NCI-H2171 (cell line): ENCODE measurements around the gene TP53I3.
A peak's percentile ranks its signal among the peaks of the same experiment; 100 is the strongest.
"Not testable (repeated sequence)": the region's sequence is repeated elsewhere in the genome, so short reads cannot be mapped to it uniquely, and the experiment has no call there.

Experiments
- DNase-seq: peaks from one replicate; lab custom pipeline; 2025; lab: John Stamatoyannopoulos, UW

The TP53I3 gene

GRCh38 chr2:24054366-24055010 lies 30.1 kb downstream of the TP53I3 start:
- no peak for DNase-seq

GRCh38 chr2:24052951-24053350 lies 31.7 kb downstream of the TP53I3 start:
- no peak for DNase-seq

- DNase-seq: no peak
Measured at GRCh38 chr2:24051833-24052232, 32.8 kb downstream of the TP53I3 start.

GRCh38 chr2:24050041-24050979 lies 34.3 kb downstream of the TP53I3 start:
- DNase-seq: no peak

- peak; percentile 79 for DNase-seq
Measured at GRCh38 chr2:24049485-24050021, 35.1 kb downstream of the TP53I3 start, which contains the start of gene FKBP1B. Gene FKBP1B (plus strand): TSS chr2:24049741. CDS start chr2:24049850, 109 bp downstream.

- DNase-seq: peak; percentile 12
Measured at GRCh38 chr2:24048769-24049484, 35.7 kb downstream of the TP53I3 start.

- DNase-seq: no peak
Measured at GRCh38 chr2:24047703-24048033, 37.0 kb downstream of the TP53I3 start.

- DNase-seq: peak; percentile 99
Measured at GRCh38 chr2:24046930-24047702, 37.5 kb downstream of the TP53I3 start, which contains the start of gene WDCP. Gene WDCP (minus strand): TSS chr2:24047391. CDS start chr2:24039494, 7,897 bp downstream.

GRCh38 chr2:24046599-24046929 lies 38.1 kb downstream of the TP53I3 start:
- no peak for DNase-seq

- DNase-seq: no peak
Measured at GRCh38 chr2:24045511-24046508, 38.8 kb downstream of the TP53I3 start.

- DNase-seq: not testable (repeated sequence)
Measured at GRCh38 chr2:24043133-24043532, 41.5 kb downstream of the TP53I3 start.

GRCh38 chr2:24040511-24040910 lies 44.1 kb downstream of the TP53I3 start:
- DNase-seq: no peak

- DNase-seq: no peak
Measured at GRCh38 chr2:24038786-24039499, 45.7 kb downstream of the TP53I3 start.
